Caco-2 (cell line): ENCODE data around the gene MPZL3. TPM values are rescaled to one million over a fixed set of nuclear protein-coding genes. Genes with fewer than 3 reads are reported as not detected.

Experiments used
- BruUV-seq: library from RNA; stranded (reverse); fragments of 400-500 nt; replicated peaks from 2 replicates; lab custom pipeline; 2021; lab: Mats Ljungman, UMichigan
- CTCF ChIA-PET: fragments of 300-600 bp; sonication (Branson Sonifier 250); formaldehyde crosslinking; loops from one replicate; lab custom pipeline; 2022; ENCODE audit warnings: antibody characterized with exemption; lab: Charles Lee
- POLR2A ChIA-PET: fragments of 300-600 bp; sonication (Branson Sonifier 250); formaldehyde crosslinking; loops from one replicate; lab custom pipeline; 2022; ENCODE audit warnings: antibody characterized with exemption; lab: Charles Lee
- DNase-seq, 2 experiments: peaks; one replicate each; pipeline versions ENCODE4 v3.0.0 to v3.0.0-alpha.2; 2020 to 2022
- H3K27me3 ChIP-seq: replicated peaks from 2 replicates; pipeline ENCODE4 v1.6.0; 2011; ENCODE audit warnings: low read length; ENCODE audit not compliant: control insufficient read depth, insufficient read depth
- H3K36me3 ChIP-seq: 2 replicates; pipeline ENCODE4 v1.5.1; 2011; ENCODE audit warnings: low read length; ENCODE audit not compliant: control insufficient read depth, insufficient read depth
- H3K4me1 ChIP-seq: fragments of 250-450 bp; sonication (Bioruptor Pico); 2 replicates; pipeline ENCODE4 v1.5.1; 2020; ENCODE audit warnings: mild to moderate bottlenecking
- H3K4me3 ChIP-seq: 2 replicates; pipeline ENCODE4 v1.5.1; 2011; ENCODE audit warnings: low read depth, mild to moderate bottlenecking, control low read depth, low read length
- H3K9me3 ChIP-seq: fragments of 250-450 bp; sonication (Bioruptor Pico); 2 replicates; pipeline ENCODE4 v1.5.1; 2020; ENCODE audit warnings: mild to moderate bottlenecking, moderate library complexity
- H3K27ac Mint-ChIP-seq: one replicate; pipeline ENCODE4 v1.8.0; 2022; ENCODE audit warnings: mixed read lengths; ENCODE audit not compliant: unreplicated experiment
- H3K27me3 Mint-ChIP-seq: one replicate; pipeline ENCODE4 v1.8.0; 2022; ENCODE audit warnings: mixed read lengths; ENCODE audit not compliant: insufficient read depth, unreplicated experiment
- H3K36me3 Mint-ChIP-seq: one replicate; pipeline ENCODE4 v1.8.0; 2022; ENCODE audit warnings: mild to moderate bottlenecking, mixed read lengths; ENCODE audit not compliant: insufficient read depth, unreplicated experiment
- H3K4me1 Mint-ChIP-seq: one replicate; pipeline ENCODE4 v1.8.0; 2022; ENCODE audit warnings: low read depth, mixed read lengths; ENCODE audit not compliant: unreplicated experiment
- H3K4me3 Mint-ChIP-seq: one replicate; pipeline ENCODE4 v1.8.0; 2022; ENCODE audit warnings: mild to moderate bottlenecking, moderate library complexity, mixed read lengths; ENCODE audit not compliant: unreplicated experiment
- H3K9me3 Mint-ChIP-seq: one replicate; pipeline ENCODE4 v1.8.0; 2022; ENCODE audit warnings: mixed read lengths; ENCODE audit not compliant: unreplicated experiment
- CTCF ChIP-seq, 2 experiments: fragments of 200-600 bp in 1 of 2; IDR thresholded peaks; 1 replicate in 1 of 2; 2 replicates in 1 of 2; pipeline versions ENCODE4 v1.5.1 to v1.8.0; 2011 to 2022; ENCODE audit warnings: antibody characterized with exemption in 1 of 2, control low read depth in 1 of 2, inconsistent platforms in 1 of 2, low read depth in 1 of 2, low read length in 1 of 2, mild to moderate bottlenecking in 1 of 2, moderate library complexity in 1 of 2; ENCODE audit not compliant: insufficient read depth in 1 of 2, severe bottlenecking in 1 of 2, unreplicated experiment in 1 of 2
- intact Hi-C: fragments of 100-400 bp; cut with micrococcal nuclease; formaldehyde crosslinking; loops from one replicate; pipeline ENCODE4 v1.10.0; 2022; ENCODE audit not compliant: unreplicated experiment
- total RNA-seq: library from RNA; stranded (reverse); gene quantifications from 2 replicates; pipeline ENCODE4 v1.2.3, GENCODE V29; 2022

Gene MPZL3
- total RNA-seq, 1 experiment from 2014 or later = 31.8 TPM

GRCh38 chr11:118283756-118284350 lies 31.7 kb upstream of the MPZL3 start:
- Histone ChIP-seq H3K4me3 (no peak overlapping the region), H3K36me3 (no peaks in the 10 kb centered on the region), H3K27me3 (no peaks in the 10 kb centered on the region), H3K9me3 (no peaks in the 10 kb centered on the region), H3K4me1 (peaks cover 6% of the 10 kb centered on the region; the same call in 1 of the 2 replicates)
- no peak overlapping the region for H3K27ac Mint-ChIP-seq
- CTCF ChIA-PET = interaction anchor here (0.8 to 1.0 kb wide), 2 partner anchors 42 to 85 kb away, joined by 3 read pairs; no protein-coding TSS in a partner anchor
- no peak for TF ChIP-seq CTCF (IDR thresholded peaks at IDR 0.05; ENCODE audit: insufficient read depth in 1 of 2, low read depth in 1 of 2, low read length in 1 of 2, severe bottlenecking in 1 of 2, unreplicated experiment in 1 of 2)
- no peak for DNase-seq
- H3K4me1 Mint-ChIP-seq = no peaks in the 10 kb centered on the region
- no peaks in the 10 kb centered on the region for H3K27me3 Mint-ChIP-seq
- no TSS peak for BruUV-seq
- POLR2A ChIA-PET = interaction anchor here (0.5 kb wide), 1 partner anchor 627 kb away, joined by 4 read pairs; no protein-coding TSS in a partner anchor
- H3K9me3 Mint-ChIP-seq = no peaks in the 10 kb centered on the region
- no peak overlapping the region for H3K4me3 Mint-ChIP-seq
- intact Hi-C loops = no loop called here
- no peaks in the 10 kb centered on the region for H3K36me3 Mint-ChIP-seq

DNA sequence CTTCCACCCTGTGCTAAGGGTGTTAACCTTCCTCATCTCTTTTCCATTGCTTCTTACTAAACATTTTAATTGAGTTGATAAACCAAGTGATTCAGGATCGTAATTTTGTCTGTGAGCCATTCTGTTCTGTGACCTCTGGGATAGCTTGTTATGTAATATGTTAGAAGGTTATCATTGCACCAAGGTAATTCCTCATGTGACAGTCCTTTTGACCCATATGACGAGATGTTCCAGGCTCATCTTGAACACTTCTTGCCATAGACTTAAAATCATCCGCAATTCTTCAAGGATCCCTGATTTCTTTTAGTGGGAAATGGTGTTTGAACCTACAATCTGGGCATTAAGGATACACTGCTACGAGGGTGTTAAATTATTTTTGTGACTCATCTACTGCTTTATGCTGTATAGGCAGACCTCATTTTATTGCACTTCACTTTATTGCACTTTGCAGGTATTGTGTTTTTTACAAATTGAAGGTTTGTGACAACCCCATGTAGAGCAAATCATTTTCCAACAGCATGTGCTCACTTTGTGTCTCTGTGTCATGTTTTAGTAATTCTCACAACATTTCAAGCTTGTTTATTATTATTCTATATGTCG lies 31.0 kb upstream of the MPZL3 start:
- intact Hi-C loops = no loop called here
- Mint-ChIP-seq H3K36me3 (no peaks in the 10 kb centered on the region), H3K9me3 (no peaks in the 10 kb centered on the region), H3K27ac (no peak overlapping the region), H3K4me3 (no peak overlapping the region), H3K27me3 (no peaks in the 10 kb centered on the region), H3K4me1 (no peaks in the 10 kb centered on the region)
- H3K9me3 ChIP-seq = no peaks in the 10 kb centered on the region
- no peaks in the 10 kb centered on the region for H3K27me3 ChIP-seq
- POLR2A ChIA-PET = no interaction called here
- no peak for TF ChIP-seq CTCF (IDR thresholded peaks at IDR 0.05; ENCODE audit: insufficient read depth in 1 of 2, low read depth in 1 of 2, low read length in 1 of 2, severe bottlenecking in 1 of 2, unreplicated experiment in 1 of 2)
- DNase-seq = no peak
- no peaks in the 10 kb centered on the region for H3K36me3 ChIP-seq
- no TSS peak for BruUV-seq
- CTCF ChIA-PET = interaction anchor here (0.9 kb wide), 1 partner anchor 85 kb away, joined by 3 read pairs; no protein-coding TSS in a partner anchor
- peaks cover 6% of the 10 kb centered on the region; the same call in 1 of the 2 replicates for H3K4me1 ChIP-seq
- H3K4me3 ChIP-seq = no peak overlapping the region

GRCh38 chr11:118282606-118283005 lies 30.4 kb upstream of the MPZL3 start:
- Mint-ChIP-seq H3K4me3 (no peak overlapping the region), H3K27ac (no peak overlapping the region), H3K9me3 (no peaks in the 10 kb centered on the region), H3K27me3 (no peaks in the 10 kb centered on the region), H3K36me3 (no peaks in the 10 kb centered on the region), H3K4me1 (no peaks in the 10 kb centered on the region)
- H3K27me3 ChIP-seq = no peaks in the 10 kb centered on the region
- H3K36me3 ChIP-seq = no peaks in the 10 kb centered on the region
- no peaks in the 10 kb centered on the region for H3K9me3 ChIP-seq
- no TSS peak for BruUV-seq
- no peak overlapping the region for H3K4me3 ChIP-seq
- ChIA-PET POLR2A (no interaction called here), CTCF (interaction anchor here (0.9 kb wide), 1 partner anchor 84 kb away, joined by 3 read pairs; no protein-coding TSS in a partner anchor)
- no peak for DNase-seq
- TF ChIP-seq CTCF (IDR thresholded peaks at IDR 0.05; ENCODE audit: insufficient read depth in 1 of 2, low read depth in 1 of 2, low read length in 1 of 2, severe bottlenecking in 1 of 2, unreplicated experiment in 1 of 2) = no peak
- H3K4me1 ChIP-seq = peaks cover 6% of the 10 kb centered on the region; the same call in 1 of the 2 replicates
- intact Hi-C loops = no loop called here
